ENCODE data around the gene TMTC1.

TMTC1 gene

DNA sequence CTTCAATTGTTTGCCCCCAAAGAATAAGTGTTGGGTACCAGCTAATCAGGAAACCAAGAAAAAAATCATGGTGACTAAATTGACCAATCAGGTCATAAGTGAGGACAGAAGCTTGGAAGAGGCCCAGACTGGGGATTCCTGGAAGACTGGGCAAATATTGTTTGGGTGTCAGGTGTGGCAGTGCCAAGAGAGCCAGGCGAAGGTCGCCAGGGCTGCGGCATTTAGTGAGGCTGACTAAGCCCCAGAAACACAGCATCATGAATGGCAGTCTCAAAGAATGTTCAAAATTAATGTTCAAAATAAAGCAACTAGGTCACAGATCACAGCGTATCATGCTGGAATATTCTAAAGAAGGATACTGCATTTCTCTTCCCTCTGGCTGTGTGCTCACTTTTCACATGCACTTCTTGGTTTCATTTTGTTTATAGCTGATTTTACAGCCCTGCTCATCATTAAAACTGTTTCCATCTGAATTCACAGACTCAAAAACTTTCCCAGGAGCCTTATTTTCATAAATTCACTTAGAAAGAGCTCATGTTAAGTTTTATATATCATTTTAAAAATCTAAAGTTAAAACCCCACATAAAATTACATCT, 201.0 kb downstream of the TMTC1 start:
- no peaks in the 10 kb centered on the region for H3K9me3 ChIP-seq (ENCODE audit: control insufficient read depth in 1 of 2, low read length in 2 of 2)
- peaks cover 0 to 3% of the 10 kb centered on the region in 2 donors for H3K4me1 ChIP-seq (ENCODE audit: control insufficient read depth in 1 of 2, insufficient read depth in 2 of 2, low read length in 2 of 2)
- H3K36me3 ChIP-seq (ENCODE audit: control insufficient read depth in 1 of 2, insufficient read depth in 2 of 2, low read length in 2 of 2): no peaks in the 10 kb centered on the region
- no peaks in the 10 kb centered on the region for H3K27me3 ChIP-seq (ENCODE audit: control insufficient read depth in 1 of 2, insufficient read depth in 2 of 2, low read length in 2 of 2)
- no peak overlapping the region for H3K4me3 ChIP-seq (ENCODE audit: low read depth in 1 of 2, low read length in 2 of 2)
- H3K27ac ChIP-seq (ENCODE audit: low read depth, low read length): no peak overlapping the region
- no peak overlapping the region for H3K9ac ChIP-seq (ENCODE audit: low read depth in 1 of 2, low read length in 2 of 2)

DNA sequence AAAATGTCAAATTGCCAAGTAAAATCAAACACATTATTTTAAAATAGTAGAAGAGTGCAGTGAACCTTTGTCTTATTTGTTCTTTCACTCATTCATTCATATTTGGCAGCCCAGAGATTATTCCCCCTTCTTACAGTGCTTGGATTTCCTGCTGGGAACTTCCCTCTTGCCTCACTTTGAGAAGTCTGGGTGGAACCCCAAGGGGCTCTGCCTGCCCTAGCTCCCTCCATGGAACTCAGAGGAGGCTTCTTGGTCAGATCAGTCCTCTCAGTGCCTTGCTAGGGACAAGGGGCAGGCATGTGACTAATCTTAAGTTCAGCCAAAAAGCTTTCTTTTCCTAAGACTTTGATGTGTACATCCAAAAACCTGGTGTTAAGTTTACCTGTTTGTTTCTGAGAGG, 201.6 kb downstream of the TMTC1 start:
- Histone ChIP-seq H3K9ac (ENCODE audit: low read depth in 1 of 2, low read length in 2 of 2) (no peak overlapping the region), H3K27me3 (ENCODE audit: control insufficient read depth in 1 of 2, insufficient read depth in 2 of 2, low read length in 2 of 2) (no peaks in the 10 kb centered on the region), H3K27ac (ENCODE audit: low read depth, low read length) (no peak overlapping the region), H3K4me3 (ENCODE audit: low read depth in 1 of 2, low read length in 2 of 2) (no peak overlapping the region), H3K9me3 (ENCODE audit: control insufficient read depth in 1 of 2, low read length in 2 of 2) (no peaks in the 10 kb centered on the region), H3K4me1 (ENCODE audit: control insufficient read depth in 1 of 2, insufficient read depth in 2 of 2, low read length in 2 of 2) (peaks cover 0 to 3% of the 10 kb centered on the region in 2 donors), H3K36me3 (ENCODE audit: control insufficient read depth in 1 of 2, insufficient read depth in 2 of 2, low read length in 2 of 2) (no peaks in the 10 kb centered on the region)

GRCh38 chr12:29581631-29582030, 202.1 kb downstream of the TMTC1 start:
- Histone ChIP-seq H3K27me3 (ENCODE audit: control insufficient read depth in 1 of 2, insufficient read depth in 2 of 2, low read length in 2 of 2) (no peaks in the 10 kb centered on the region), H3K4me3 (ENCODE audit: low read depth in 1 of 2, low read length in 2 of 2) (no peak overlapping the region), H3K9me3 (ENCODE audit: control insufficient read depth in 1 of 2, low read length in 2 of 2) (no peaks in the 10 kb centered on the region), H3K4me1 (ENCODE audit: control insufficient read depth in 1 of 2, insufficient read depth in 2 of 2, low read length in 2 of 2) (peaks cover 0 to 3% of the 10 kb centered on the region in 2 donors), H3K27ac (ENCODE audit: low read depth, low read length) (no peak overlapping the region), H3K9ac (ENCODE audit: low read depth in 1 of 2, low read length in 2 of 2) (no peak overlapping the region), H3K36me3 (ENCODE audit: control insufficient read depth in 1 of 2, insufficient read depth in 2 of 2, low read length in 2 of 2) (no peaks in the 10 kb centered on the region)

GRCh38 chr12:29580971-29581370, 202.8 kb downstream of the TMTC1 start:
- H3K27me3 ChIP-seq (ENCODE audit: control insufficient read depth in 1 of 2, insufficient read depth in 2 of 2, low read length in 2 of 2): no peaks in the 10 kb centered on the region
- H3K9me3 ChIP-seq (ENCODE audit: control insufficient read depth in 1 of 2, low read length in 2 of 2): no peaks in the 10 kb centered on the region
- no peaks in the 10 kb centered on the region for H3K36me3 ChIP-seq (ENCODE audit: control insufficient read depth in 1 of 2, insufficient read depth in 2 of 2, low read length in 2 of 2)
- H3K4me1 ChIP-seq (ENCODE audit: control insufficient read depth in 1 of 2, insufficient read depth in 2 of 2, low read length in 2 of 2): peaks cover 0 to 3% of the 10 kb centered on the region in 2 donors
- H3K27ac ChIP-seq (ENCODE audit: low read depth, low read length): no peak overlapping the region
- no peak overlapping the region for H3K4me3 ChIP-seq (ENCODE audit: low read depth in 1 of 2, low read length in 2 of 2)
- H3K9ac ChIP-seq (ENCODE audit: low read depth in 1 of 2, low read length in 2 of 2): no peak overlapping the region

GRCh38 chr12:29578731-29579130, 205.0 kb downstream of the TMTC1 start:
- Histone ChIP-seq H3K27me3 (ENCODE audit: control insufficient read depth in 1 of 2, insufficient read depth in 2 of 2, low read length in 2 of 2) (no peaks in the 10 kb centered on the region), H3K27ac (ENCODE audit: low read depth, low read length) (no peak overlapping the region), H3K9ac (ENCODE audit: low read depth in 1 of 2, low read length in 2 of 2) (no peak overlapping the region), H3K9me3 (ENCODE audit: control insufficient read depth in 1 of 2, low read length in 2 of 2) (no peaks in the 10 kb centered on the region), H3K36me3 (ENCODE audit: control insufficient read depth in 1 of 2, insufficient read depth in 2 of 2, low read length in 2 of 2) (no peaks in the 10 kb centered on the region), H3K4me3 (ENCODE audit: low read depth in 1 of 2, low read length in 2 of 2) (no peak overlapping the region), H3K4me1 (ENCODE audit: control insufficient read depth in 1 of 2, insufficient read depth in 2 of 2, low read length in 2 of 2) (peaks cover 0 to 3% of the 10 kb centered on the region in 2 donors)

GRCh38 chr12:29578070-29578469, 205.7 kb downstream of the TMTC1 start:
- peaks cover 0 to 3% of the 10 kb centered on the region in 2 donors for H3K4me1 ChIP-seq (ENCODE audit: control insufficient read depth in 1 of 2, insufficient read depth in 2 of 2, low read length in 2 of 2)
- no peaks in the 10 kb centered on the region for H3K27me3 ChIP-seq (ENCODE audit: control insufficient read depth in 1 of 2, insufficient read depth in 2 of 2, low read length in 2 of 2)
- no peak overlapping the region for H3K9ac ChIP-seq (ENCODE audit: low read depth in 1 of 2, low read length in 2 of 2)
- H3K27ac ChIP-seq (ENCODE audit: low read depth, low read length): no peak overlapping the region
- no peaks in the 10 kb centered on the region for H3K36me3 ChIP-seq (ENCODE audit: control insufficient read depth in 1 of 2, insufficient read depth in 2 of 2, low read length in 2 of 2)
- H3K9me3 ChIP-seq (ENCODE audit: control insufficient read depth in 1 of 2, low read length in 2 of 2): no peaks in the 10 kb centered on the region
- no peak overlapping the region for H3K4me3 ChIP-seq (ENCODE audit: low read depth in 1 of 2, low read length in 2 of 2)

DNA sequence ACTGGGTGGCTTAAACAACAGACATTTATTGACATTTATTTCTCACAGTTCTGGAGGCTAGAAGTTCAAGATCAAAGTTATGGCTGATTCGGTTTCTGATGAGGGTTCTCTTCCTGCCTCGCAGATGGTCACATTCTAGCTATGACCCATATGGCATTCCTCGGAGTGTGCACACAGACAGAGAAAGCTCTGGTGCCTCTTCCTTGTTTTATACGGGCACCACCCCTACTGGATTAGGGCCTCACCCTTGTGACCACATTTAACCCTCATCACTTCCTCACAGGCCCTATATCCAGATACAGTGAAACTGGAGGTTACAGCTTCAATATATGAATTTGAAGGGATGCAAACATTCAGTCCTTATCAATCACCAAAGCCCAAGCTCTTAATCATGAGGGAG, 209.2 kb downstream of the TMTC1 start:
- H3K27me3 ChIP-seq (ENCODE audit: control insufficient read depth in 1 of 2, insufficient read depth in 2 of 2, low read length in 2 of 2): no peaks in the 10 kb centered on the region
- H3K27ac ChIP-seq (ENCODE audit: low read depth, low read length): no peak overlapping the region
- no peaks in the 10 kb centered on the region for H3K36me3 ChIP-seq (ENCODE audit: control insufficient read depth in 1 of 2, insufficient read depth in 2 of 2, low read length in 2 of 2)

DNA sequence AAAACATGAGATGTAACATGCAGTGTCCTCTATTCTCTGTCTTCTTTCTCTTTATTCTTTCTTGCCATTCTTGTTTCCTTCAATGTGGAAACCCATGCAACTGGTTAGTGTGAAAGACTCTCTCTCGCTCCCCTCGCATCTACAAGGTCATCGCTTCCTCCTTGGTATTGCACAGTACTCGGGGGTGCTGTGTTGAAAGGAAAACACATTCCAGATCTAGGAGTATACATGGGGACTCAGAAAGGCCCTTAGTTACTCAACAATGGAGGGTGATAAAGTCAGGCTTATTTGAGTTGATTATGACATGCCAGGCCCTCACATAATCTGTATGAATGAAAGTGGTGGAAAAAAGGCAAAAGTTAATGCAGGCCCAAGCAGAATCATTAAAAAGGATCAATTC, 210.8 kb downstream of the TMTC1 start:
- Histone ChIP-seq H3K9me3 (ENCODE audit: control insufficient read depth in 1 of 2, low read length in 2 of 2) (no peaks in the 10 kb centered on the region), H3K4me3 (ENCODE audit: low read depth in 1 of 2, low read length in 2 of 2) (no peak overlapping the region), H3K36me3 (ENCODE audit: control insufficient read depth in 1 of 2, insufficient read depth in 2 of 2, low read length in 2 of 2) (no peaks in the 10 kb centered on the region), H3K4me1 (ENCODE audit: control insufficient read depth in 1 of 2, insufficient read depth in 2 of 2, low read length in 2 of 2) (no peaks in the 10 kb centered on the region), H3K27me3 (ENCODE audit: control insufficient read depth in 1 of 2, insufficient read depth in 2 of 2, low read length in 2 of 2) (no peaks in the 10 kb centered on the region), H3K27ac (ENCODE audit: low read depth, low read length) (no peak overlapping the region), H3K9ac (ENCODE audit: low read depth in 1 of 2, low read length in 2 of 2) (no peak overlapping the region)

More for the DNA sequence above, 209.2 kb downstream of the TMTC1 start:
- no peaks in the 10 kb centered on the region for H3K9me3 ChIP-seq (ENCODE audit: control insufficient read depth in 1 of 2, low read length in 2 of 2)
- H3K4me3 ChIP-seq (ENCODE audit: low read depth in 1 of 2, low read length in 2 of 2): no peak overlapping the region
- no peak overlapping the region for H3K9ac ChIP-seq (ENCODE audit: low read depth in 1 of 2, low read length in 2 of 2)
- no peaks in the 10 kb centered on the region for H3K4me1 ChIP-seq (ENCODE audit: control insufficient read depth in 1 of 2, insufficient read depth in 2 of 2, low read length in 2 of 2)

DNA sequence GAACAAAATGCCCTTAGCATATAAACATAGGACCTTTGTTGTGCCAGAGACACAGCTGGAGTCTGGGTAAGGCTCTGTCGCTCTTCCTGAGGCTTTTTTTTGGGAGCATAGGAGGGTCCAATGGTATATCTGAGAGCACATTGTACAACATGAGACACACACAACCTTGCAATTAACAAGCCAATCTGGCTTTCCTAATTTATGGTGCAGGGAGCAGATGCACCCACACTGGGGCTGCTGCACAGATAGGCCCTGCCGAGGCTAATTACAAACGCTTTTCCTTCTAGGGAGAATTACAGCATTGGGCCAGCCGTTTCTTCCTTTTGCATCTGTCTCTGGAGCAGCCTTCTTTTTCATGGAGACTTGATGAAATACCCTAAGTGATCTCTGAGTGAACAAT, 211.3 kb downstream of the TMTC1 start:
- H3K36me3 ChIP-seq (ENCODE audit: control insufficient read depth in 1 of 2, insufficient read depth in 2 of 2, low read length in 2 of 2): no peaks in the 10 kb centered on the region
- no peak overlapping the region for H3K9ac ChIP-seq (ENCODE audit: low read depth in 1 of 2, low read length in 2 of 2)
- H3K27me3 ChIP-seq (ENCODE audit: control insufficient read depth in 1 of 2, insufficient read depth in 2 of 2, low read length in 2 of 2): no peaks in the 10 kb centered on the region
- no peaks in the 10 kb centered on the region for H3K4me1 ChIP-seq (ENCODE audit: control insufficient read depth in 1 of 2, insufficient read depth in 2 of 2, low read length in 2 of 2)
- H3K9me3 ChIP-seq (ENCODE audit: control insufficient read depth in 1 of 2, low read length in 2 of 2): no peaks in the 10 kb centered on the region
- no peak overlapping the region for H3K4me3 ChIP-seq (ENCODE audit: low read depth in 1 of 2, low read length in 2 of 2)
- H3K27ac ChIP-seq (ENCODE audit: low read depth, low read length): no peak overlapping the region

GRCh38 chr12:29569132-29569757, 214.5 kb downstream of the TMTC1 start:
- Histone ChIP-seq H3K9me3 (ENCODE audit: control insufficient read depth in 1 of 2, low read length in 2 of 2) (no peaks in the 10 kb centered on the region), H3K4me1 (ENCODE audit: control insufficient read depth in 1 of 2, insufficient read depth in 2 of 2, low read length in 2 of 2) (peaks cover 1 to 3% of the 10 kb centered on the region in 2 donors), H3K27me3 (ENCODE audit: control insufficient read depth in 1 of 2, insufficient read depth in 2 of 2, low read length in 2 of 2) (no peaks in the 10 kb centered on the region), H3K36me3 (ENCODE audit: control insufficient read depth in 1 of 2, insufficient read depth in 2 of 2, low read length in 2 of 2) (no peaks in the 10 kb centered on the region), H3K9ac (ENCODE audit: low read depth in 1 of 2, low read length in 2 of 2) (no peak overlapping the region), H3K27ac (ENCODE audit: low read depth, low read length) (no peak overlapping the region), H3K4me3 (ENCODE audit: low read depth in 1 of 2, low read length in 2 of 2) (no peak overlapping the region)

Measured in duodenal mucosa (tissue), 2 donors.